Measurements from ENCODE around the gene SLC6A7.

The SLC6A7 gene

GRCh38 chr5:150149618-150150017 lies 40.2 kb upstream of the SLC6A7 start:
- no peak for TF ChIP-seq GATA2 (IDR thresholded peaks at IDR 0.05; ENCODE audit: low read depth, low read length)
- no peak for TF ChIP-seq GATA3 (IDR thresholded peaks at IDR 0.05; ENCODE audit: low read depth, low read length)

- no peak for TF ChIP-seq GATA3 (IDR thresholded peaks at IDR 0.05; ENCODE audit: low read depth, low read length)
- TF ChIP-seq GATA2 (IDR thresholded peaks at IDR 0.05; ENCODE audit: low read depth, low read length), result peak; percentile 55; the same call in 1 of the 2 replicates
Observed at GRCh38 chr5:150152636-150153462, 37.0 kb upstream of the SLC6A7 start.

- TF ChIP-seq GATA3 (IDR thresholded peaks at IDR 0.05; ENCODE audit: low read depth, low read length), result no peak
- TF ChIP-seq GATA2 (IDR thresholded peaks at IDR 0.05; ENCODE audit: low read depth, low read length), result no peak
Observed at GRCh38 chr5:150153483-150153882, 36.4 kb upstream of the SLC6A7 start.

GRCh38 chr5:150153957-150154617 lies 35.8 kb upstream of the SLC6A7 start:
- no peak for TF ChIP-seq GATA3 (IDR thresholded peaks at IDR 0.05; ENCODE audit: low read depth, low read length)
- TF ChIP-seq GATA2 (IDR thresholded peaks at IDR 0.05; ENCODE audit: low read depth, low read length), result no peak

- no peak for TF ChIP-seq GATA2 (IDR thresholded peaks at IDR 0.05; ENCODE audit: low read depth, low read length)
- TF ChIP-seq GATA3 (IDR thresholded peaks at IDR 0.05; ENCODE audit: low read depth, low read length), result no peak
Observed at GRCh38 chr5:150154618-150155128, 35.2 kb upstream of the SLC6A7 start.

- TF ChIP-seq GATA3 (IDR thresholded peaks at IDR 0.05; ENCODE audit: low read depth, low read length), result no peak
- TF ChIP-seq GATA2 (IDR thresholded peaks at IDR 0.05; ENCODE audit: low read depth, low read length), result no peak
Observed at GRCh38 chr5:150155258-150156026, 34.4 kb upstream of the SLC6A7 start, which contains the start of gene PDGFRB. Gene PDGFRB, minus strand, starts transcription at chr5:150155845. Its CDS starts 18,798 bp downstream, at chr5:150137047.

- TF ChIP-seq GATA2 (IDR thresholded peaks at IDR 0.05; ENCODE audit: low read depth, low read length), result no peak
- no peak for TF ChIP-seq GATA3 (IDR thresholded peaks at IDR 0.05; ENCODE audit: low read depth, low read length)
Observed at GRCh38 chr5:150156027-150156368, 33.9 kb upstream of the SLC6A7 start.

GRCh38 chr5:150156540-150156939 lies 33.3 kb upstream of the SLC6A7 start:
- TF ChIP-seq GATA2 (IDR thresholded peaks at IDR 0.05; ENCODE audit: low read depth, low read length), result no peak
- TF ChIP-seq GATA3 (IDR thresholded peaks at IDR 0.05; ENCODE audit: low read depth, low read length), result no peak

- TF ChIP-seq GATA2 (IDR thresholded peaks at IDR 0.05; ENCODE audit: low read depth, low read length), result no peak
- no peak for TF ChIP-seq GATA3 (IDR thresholded peaks at IDR 0.05; ENCODE audit: low read depth, low read length)
Observed at GRCh38 chr5:150157168-150157567, 32.7 kb upstream of the SLC6A7 start.

GRCh38 chr5:150158170-150158949 lies 31.5 kb upstream of the SLC6A7 start:
- no peak for TF ChIP-seq GATA2 (IDR thresholded peaks at IDR 0.05; ENCODE audit: low read depth, low read length)
- no peak for TF ChIP-seq GATA3 (IDR thresholded peaks at IDR 0.05; ENCODE audit: low read depth, low read length)

- TF ChIP-seq GATA2 (IDR thresholded peaks at IDR 0.05; ENCODE audit: low read depth, low read length) (no peak), GATA3 (IDR thresholded peaks at IDR 0.05; ENCODE audit: low read depth, low read length) (no peak)
Observed at GRCh38 chr5:150159031-150159430, 30.8 kb upstream of the SLC6A7 start.

GRCh38 chr5:150159741-150160179 lies 30.1 kb upstream of the SLC6A7 start:
- no peak for TF ChIP-seq GATA3 (IDR thresholded peaks at IDR 0.05; ENCODE audit: low read depth, low read length)
- TF ChIP-seq GATA2 (IDR thresholded peaks at IDR 0.05; ENCODE audit: low read depth, low read length), result no peak

GRCh38 chr5:150160448-150161081 lies 29.3 kb upstream of the SLC6A7 start:
- no peak for TF ChIP-seq GATA2 (IDR thresholded peaks at IDR 0.05; ENCODE audit: low read depth, low read length)
- no peak for TF ChIP-seq GATA3 (IDR thresholded peaks at IDR 0.05; ENCODE audit: low read depth, low read length)
